SIG-M5 treated with dmso at 0.1 percent for 504 hours (cell line): ENCODE results near the gene NUAK1.

Experiments used
- DNase-seq: peaks from one replicate; lab custom pipeline; 2025; ENCODE audit not compliant: unreplicated experiment; lab: John Stamatoyannopoulos, UW

NUAK1 gene

DNA sequence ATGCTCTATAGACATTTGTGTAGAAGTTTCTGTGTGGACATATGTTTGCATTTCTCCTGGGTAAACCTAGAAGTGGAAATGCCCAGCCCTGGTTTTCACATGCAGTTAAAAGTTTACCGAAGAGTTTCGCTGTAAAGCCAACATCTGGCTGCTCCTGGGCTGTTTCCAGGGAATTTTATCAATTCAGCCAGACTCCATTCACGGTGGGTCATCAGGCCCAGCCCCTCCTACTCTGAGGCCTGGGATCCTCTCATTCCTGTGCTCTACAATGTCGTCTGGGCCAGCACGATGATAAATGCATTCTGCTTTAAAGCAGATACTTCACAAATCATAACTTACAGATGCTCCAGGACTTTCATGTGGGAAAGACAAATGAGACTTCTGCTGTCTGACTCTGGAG, 7.1 kb downstream of the NUAK1 start:
- DNase-seq: no peak

DNA sequence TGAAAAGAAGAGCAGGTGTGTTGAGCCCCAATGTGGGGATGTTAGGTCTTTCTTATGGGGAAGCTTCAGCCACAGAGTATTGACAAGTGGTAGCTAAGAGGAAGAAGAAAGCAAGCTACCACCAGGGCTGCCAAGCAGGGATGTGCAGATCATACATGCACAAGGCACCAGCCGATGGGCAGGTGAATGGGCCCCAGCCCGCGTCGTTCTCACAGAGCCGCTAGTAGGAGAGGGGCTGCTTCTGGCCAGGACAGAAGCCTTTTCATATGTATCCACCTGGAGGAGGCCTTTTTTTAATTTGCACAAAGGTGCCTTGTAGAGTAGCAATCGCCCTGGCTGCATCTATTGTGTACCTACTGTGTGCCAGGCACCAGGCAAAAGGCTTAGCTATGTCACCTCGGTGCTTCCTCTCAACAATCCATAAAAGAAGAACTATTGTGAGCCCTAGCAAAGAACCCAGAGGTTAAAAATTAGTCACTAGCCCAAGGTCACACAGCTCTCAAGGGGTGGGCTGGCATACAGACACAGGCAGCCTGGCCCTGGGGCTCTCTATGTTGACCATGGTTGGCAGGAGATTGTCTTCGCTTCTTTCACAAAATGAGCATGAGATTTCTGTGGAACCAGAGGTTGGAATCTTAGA, 8.2 kb downstream of the NUAK1 start:
- no peak for DNase-seq

DNA sequence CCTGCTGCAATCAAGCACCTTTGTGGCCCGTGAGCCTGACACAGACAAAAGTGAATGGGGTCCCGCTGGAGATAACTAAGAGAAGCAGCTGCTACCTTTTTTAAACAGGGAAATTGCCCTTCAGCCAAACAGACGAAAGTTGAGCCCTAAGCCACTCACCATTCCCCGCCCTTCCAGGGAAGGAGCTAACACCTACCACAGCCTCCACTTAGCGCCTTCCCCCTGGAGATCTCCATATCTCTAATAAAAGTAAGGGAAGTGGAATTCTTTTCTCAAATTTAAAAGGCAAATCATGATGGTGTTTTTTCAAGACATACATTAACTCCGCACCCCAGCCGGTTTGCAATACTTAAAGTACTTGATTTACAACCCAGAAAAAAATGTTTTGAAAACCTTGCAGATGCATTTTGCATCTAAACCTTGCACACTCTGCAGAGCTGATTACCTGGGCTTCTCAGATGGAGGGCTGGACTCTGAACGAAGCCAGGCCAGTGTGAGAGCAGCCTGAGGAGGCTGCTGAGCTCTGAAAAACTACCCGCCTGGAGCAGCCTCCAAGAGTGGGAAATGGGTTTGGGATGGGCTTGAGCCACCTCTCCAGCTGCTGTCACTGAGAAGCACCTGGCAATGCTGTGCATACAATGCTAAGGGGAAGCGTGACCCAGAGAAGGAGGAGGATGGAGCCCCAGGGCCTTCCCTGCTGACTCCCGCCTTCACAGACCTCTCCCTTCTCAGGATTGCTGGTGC, 10.0 kb downstream of the NUAK1 start:
- no peak for DNase-seq

DNA sequence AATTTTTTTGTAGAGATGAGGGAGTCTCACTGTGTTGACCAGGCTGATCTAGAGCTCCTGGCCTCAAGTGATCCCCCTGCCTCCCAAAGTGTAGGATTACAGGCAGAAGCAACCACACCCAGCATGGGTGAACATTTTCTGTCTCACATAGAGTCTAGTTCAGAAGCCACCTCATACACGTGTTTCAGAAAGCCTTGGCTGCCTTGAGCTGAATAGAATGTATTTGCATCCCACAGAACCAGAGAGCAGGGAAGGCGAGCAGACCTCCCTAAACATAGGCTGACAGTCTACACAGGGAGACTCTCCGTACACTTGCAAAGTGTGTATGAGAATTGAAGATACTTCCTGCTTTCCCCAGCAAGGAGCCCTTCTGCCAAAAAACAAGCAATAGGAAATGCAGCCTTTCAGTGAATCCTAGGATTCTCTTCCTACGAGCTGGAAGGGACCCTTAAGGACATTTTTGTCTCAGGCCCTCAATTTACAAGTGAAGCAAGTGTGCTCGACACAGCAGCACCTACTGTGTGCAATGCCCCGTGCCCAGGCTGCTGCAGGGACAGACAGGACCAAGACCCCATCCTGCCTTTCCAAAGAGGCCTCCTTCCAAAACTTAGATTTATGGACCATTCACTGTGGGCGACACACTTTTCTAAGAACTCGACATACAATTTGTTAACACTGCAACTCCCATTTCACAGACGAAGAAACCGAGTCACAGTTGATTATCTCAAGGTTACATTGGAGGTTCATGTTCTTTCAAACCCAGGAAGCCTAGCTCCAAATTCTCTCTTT, 11.2 kb downstream of the NUAK1 start:
- DNase-seq: no peak

DNA sequence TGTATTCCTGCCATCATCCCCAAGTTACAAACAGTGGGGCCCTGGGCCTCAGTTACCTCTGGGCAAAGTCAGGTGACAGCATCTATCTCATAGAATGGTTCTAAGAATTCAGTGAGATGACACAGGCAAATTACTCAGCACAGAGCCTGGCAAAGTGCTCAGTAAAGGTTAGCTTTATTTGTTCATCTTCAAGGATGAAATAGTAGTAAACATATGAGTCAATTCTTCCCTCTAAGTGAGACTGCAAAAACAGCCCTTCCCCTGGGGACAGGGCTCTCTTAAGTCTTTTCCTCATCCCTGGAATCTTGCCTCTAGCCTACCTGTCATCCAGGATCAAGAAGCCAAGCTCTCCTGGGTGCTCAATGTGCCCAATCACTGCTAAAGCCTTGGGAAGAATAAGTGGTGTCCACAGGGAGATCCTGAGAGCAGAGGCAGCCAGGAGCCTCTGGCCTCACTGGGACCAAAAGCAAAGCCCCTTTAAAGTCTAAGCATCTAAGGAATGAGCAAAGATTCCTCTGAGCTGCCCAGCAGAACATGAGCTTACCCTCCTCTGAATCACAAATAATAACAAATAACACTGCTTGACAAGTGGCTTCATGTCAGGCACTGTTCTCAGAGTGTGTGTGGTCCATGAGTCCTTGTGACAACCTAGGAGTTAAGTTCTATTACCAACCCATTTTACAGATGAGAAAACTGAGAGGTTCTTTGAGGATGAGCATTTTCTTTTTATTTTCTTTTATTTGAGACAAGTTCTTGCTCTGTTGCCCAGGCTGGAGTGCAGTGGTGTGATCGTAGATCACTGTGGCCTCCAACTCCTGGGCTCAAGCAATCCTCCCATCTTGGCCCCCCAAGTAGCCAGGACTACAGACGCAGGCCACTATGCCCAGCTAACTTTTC, 12.1 kb downstream of the NUAK1 start:
- DNase-seq: peak; percentile 15

DNA sequence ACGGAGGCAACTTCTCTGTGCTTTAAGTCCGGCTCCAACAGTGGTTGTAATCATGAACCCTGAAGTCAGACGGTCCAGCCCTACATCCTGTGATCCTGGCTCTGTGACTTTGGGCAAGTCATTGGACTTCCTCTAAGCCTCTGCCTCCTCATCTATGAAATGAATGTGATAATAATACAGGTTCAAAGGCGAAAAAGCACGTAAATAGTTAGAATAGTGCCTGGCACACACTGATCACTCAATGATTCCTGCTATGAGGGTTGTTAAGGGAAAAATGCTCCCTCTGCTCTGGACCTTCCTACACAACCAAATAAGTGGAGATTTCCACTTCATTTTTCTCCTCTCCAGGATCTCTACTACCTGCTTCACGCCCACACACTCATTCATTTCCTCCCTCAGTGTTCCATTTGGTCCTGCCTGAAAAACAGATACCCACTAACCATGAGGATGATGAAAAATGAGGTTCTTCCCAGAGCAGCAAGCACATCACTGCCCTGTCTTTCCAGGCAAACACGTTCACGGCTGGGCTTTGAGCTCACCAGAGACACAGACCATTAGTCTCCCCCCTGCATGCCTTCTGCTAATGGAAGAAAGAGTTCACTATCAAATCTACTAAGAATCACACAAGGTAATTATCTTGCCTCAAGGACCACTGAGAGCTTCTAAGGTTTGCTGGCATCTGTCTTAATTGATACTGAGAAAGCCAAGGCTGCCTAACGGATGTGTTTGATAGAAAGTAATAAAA, 13.2 kb downstream of the NUAK1 start:
- no peak for DNase-seq

DNA sequence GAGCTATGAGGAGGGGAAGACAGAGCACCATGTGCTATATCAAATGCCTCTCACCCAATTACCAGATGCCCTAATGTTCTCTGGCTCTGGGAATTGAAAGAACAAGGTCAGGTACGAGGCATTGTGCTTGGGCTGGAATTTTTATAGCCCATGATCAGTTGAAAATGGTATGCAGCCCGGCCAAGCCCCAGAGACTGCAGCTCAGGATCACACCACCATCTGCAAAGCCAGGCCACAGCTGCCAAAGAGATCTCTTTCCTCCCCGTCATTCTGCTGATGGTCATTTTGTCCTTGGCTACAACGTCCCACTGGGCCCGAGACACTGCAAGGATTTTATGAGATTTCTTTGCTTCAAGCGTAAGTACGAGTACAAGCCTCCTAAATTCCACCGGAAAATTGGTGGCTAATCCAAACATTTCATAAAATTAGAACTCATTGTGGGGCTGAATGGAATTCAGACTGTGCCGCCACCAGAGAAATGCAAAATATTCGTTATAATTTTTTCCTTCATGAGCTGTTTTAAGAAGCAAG, 15.1 kb downstream of the NUAK1 start:
- DNase-seq: no peak

DNA sequence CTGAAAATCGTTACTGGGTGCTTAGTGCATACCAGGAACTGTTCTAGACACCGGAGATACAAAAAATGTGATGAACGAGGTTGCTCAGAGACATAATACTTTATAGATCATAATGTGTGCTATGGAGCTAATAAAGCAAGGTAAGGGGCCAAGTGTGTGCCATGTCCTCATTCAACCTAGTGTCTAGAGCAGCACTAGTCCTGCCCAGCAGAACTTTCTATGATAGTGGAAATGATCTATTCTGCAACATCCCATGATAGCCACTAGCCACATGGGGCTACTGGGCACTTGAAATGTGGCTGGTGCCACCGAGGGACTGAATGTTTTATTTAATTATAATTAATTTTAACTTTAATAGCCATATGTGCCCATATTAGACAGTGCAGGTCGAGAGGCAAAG, 15.6 kb downstream of the NUAK1 start:
- DNase-seq: no peak

DNA sequence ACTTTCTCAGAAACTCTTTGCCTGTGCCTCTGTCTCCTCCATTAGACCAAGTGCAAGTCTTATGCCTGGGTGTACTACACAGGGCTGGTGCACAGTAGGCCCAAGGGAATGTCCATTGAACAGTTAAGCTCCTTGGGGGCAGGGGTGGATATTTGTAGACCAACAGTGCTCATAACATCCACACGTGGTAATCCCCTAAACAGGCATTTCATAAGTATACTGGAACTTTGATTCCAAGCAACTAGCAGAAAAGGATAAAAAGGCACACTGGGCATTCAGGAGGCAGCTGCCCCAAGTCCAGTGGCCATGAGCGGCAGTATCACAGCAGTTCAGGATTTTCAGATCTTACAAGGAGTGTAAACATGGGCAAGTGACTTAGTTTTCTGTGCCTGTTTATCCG, 16.8 kb downstream of the NUAK1 start:
- no peak for DNase-seq

DNA sequence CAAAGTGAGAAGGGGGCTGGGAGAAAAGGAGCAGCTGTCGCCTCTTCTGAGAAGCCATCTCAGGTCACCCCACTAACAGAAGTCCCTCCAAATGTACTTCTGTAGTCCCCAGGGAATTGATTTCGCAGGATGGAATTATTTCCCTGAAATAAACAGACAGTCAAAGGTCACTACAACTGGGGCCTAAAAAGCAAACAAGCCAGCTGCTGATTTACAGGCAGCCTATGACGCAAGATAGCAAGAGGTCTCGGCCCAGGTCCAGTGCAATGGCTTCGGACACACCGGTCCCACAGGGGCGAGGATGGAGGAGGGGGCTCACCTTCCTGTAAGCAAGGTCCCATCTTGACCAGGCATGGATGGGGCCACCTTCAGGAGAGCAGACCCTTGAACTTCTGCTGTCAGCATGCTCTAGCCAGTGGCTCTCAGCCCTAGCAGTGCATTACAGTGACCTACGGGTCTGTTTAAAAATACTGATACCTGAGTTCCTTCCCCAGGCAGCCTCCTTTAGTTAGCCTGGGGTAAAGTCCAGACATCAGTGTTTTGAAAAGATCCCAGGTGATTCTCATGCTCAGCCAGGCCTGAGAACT, 18.1 kb downstream of the NUAK1 start:
- no peak for DNase-seq

DNA sequence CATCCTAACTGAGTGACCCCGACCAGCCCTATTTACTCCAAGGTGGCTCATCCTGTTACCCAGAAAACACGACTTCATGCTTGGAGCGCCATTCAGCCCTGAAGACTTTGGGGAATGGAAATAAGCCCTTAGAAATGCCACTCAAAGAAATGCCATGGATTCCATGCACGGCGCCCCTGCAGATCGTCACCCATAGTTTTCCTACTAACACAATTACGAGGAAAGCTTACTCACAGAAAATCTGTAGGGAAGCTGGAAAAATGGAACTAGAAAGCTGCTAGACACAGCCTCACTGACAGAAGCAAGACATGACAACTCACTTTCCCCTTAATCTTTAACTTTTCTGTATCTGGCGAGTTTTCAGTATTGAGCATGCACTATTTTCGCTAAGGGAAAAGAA, 19.5 kb downstream of the NUAK1 start:
- no peak for DNase-seq

DNA sequence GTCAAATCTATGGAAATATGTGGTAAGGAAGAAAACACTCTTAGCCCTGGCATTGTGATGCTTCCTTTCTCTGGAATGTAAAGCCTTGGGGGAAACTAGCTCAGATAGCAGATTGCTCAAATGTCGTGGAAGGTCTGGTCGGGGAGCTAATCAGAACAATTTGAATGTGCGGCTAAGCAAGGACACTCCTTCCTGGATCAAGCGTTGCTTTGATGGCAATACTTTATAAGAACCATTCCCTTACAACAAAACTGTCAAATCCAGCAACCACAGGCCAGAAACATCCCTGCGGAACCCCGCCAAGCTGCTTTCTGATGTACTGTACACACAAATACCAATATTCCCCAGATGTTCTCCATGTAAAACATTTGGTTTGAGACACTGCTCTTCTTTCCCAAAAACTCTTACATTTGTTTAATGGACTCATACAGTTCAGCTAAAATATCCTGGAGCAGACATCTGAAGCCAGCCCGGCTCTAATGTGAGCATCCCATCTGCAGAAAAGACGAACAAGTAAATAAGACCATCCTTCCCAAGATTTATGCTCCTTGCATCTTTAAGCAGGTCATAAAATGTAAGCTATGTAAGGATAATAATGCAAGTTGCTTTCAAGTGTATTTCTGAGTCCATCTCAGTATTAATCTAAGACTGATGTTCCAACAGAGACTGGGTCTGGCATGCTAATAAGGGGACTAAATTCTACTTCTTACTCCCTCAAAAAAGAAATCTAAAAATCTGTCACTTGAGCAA, 20.2 kb downstream of the NUAK1 start:
- DNase-seq: no peak

DNA sequence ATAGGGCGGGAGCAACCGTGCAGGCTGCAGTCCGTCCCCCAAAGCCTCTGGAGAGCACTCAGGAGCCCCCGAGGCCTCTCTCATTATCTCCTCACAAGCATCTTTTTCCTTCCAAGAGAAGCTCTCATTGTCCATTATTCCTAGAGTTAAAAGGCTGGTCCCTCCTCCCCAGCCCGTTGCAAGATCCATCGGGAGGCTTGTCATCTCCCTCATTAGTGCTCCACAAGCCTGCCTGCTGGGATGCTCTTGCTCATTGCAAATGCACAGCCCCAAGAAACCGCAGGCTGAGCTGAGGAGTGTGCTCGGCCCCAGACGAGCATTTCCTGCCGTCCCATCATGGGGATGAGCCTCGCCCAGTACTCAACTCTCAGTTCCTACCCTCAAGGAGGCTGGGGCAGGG, 23.3 kb downstream of the NUAK1 start:
- DNase-seq: no peak

DNA sequence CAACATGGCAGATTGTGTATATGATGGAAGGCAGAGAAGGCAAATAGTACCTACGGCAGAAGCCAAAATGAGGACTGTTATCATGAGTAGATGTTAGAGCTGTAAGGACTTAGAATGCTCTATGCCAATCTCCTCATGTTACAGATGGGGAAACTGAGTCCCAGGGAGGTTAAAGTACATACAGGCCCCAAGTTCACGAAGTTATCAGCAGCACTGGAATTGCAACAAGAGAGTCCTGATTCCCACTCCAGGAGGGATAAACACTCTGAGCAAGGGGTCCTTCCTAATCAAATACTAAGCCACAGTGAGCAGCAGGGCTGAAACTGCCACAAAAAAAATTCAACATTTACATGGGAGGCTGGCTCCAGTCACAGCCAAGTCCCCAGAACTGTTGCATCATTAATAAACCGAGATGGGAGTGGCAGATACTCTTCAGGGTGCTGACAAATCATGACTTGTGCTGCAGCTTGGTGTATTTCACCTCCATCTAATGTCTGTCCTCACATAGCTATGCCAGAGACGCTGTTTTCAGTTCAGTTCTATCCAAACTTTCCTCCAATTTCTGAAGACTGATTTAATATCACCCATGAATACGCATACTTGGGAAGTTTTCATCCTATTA, 24.2 kb downstream of the NUAK1 start:
- no peak for DNase-seq

DNA sequence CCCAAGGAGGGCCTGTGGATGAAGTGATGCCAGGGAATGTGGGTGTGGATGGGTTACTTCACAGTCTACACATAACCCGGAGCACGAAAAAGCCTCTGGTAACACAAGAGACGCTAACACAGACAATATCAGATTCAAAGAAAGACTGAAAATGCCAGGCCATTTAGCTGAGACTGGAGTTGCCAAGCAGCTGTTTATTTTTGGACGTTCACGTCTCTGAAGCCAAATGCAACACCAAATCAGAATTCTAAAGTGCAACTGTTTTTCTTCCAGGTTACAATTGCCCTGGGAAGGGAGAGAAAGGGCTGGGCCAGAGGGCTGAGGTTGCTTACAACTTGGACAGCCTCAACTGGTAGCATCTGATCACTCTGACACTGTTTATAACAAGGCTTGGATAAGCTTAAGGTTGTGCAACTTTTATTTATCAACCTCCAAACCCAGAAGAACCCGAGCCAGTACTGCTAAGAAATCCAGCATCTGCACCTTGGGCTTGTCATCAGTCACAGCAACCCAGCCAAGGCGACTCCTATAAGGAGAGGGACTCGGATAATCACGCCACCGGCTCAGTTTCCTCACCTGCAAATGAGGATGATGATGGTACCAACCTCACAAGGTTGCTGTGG, 24.8 kb downstream of the NUAK1 start:
- no peak for DNase-seq

DNA sequence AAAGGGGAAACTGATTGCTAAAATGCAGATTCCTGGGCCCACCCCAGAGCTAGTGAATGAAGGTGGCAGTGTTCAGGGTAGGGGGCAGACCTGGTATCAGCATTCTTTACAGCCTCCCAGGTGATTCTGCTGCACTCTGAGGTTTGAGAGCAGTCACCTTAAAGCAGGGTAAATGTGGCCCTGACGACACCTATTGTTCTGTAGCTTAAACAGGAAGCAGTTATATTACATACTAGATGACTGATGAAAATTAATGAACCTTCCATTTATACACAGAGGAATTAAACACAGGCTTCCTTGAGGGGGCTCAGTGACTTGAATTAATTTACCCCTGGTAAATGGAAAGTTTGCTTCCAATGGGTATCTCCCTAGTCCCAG, 25.3 kb downstream of the NUAK1 start:
- DNase-seq: no peak

DNA sequence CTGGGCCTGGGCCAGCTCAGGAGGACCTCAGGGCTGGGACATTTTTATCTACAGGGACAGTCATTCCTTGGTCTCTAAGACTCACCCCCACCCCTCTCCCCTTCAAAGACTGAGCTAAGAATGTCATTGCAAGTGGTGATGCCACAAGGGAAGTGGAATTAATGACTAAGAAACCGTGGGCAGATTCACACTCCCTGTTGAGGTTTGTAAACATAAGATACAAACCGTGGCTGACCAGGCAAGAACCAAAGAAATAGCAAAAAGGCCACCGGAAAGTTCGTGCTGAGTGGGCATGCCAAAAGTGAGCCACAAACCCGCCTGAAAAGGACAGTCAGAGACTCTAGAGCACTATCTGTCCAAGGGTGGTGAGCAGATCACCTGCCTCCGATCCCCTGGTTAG, 25.7 kb downstream of the NUAK1 start:
- peak; percentile 30 for DNase-seq

DNA sequence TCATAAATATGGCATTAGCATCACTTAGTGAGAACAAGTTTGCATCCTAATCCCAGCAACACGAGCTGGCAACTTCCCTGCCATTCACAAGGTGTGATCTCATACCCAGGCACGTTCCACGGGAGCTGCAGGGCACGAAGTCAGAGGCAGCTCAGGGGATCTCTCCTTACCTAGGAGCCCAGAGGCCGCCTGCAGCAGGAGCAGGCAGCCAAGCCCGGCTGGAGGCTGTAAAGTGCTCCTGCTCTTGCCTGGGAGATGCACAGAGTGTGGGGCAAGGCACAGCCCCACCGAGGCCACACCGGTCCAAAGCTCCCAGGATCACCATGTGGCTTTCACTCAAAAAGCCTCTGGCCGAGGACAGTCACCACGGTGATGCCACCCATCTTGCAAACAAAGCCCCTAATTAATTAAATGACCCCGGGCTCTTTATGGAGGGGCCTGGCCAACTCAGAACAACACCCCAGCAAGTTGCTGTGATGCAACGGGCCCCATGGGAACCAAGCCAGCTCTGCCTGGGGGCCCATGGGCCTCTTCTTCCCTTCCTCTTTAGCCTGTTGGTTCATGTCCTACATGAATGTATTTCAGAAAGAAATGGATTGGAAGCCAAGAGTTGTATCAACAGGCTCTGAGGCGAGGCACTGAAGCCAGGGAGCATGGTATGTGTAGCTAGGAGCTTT, 26.5 kb downstream of the NUAK1 start:
- DNase-seq: peak; percentile 39
